Measurements from ENCODE around the gene KCNJ11. TPM values are rescaled to one million over a fixed set of nuclear protein-coding genes. Genes with fewer than 3 reads are reported as not detected.

KCNJ11 gene
- total and polyA plus RNA-seq, 2 experiments from 2014 or later, result not detected

DNA sequence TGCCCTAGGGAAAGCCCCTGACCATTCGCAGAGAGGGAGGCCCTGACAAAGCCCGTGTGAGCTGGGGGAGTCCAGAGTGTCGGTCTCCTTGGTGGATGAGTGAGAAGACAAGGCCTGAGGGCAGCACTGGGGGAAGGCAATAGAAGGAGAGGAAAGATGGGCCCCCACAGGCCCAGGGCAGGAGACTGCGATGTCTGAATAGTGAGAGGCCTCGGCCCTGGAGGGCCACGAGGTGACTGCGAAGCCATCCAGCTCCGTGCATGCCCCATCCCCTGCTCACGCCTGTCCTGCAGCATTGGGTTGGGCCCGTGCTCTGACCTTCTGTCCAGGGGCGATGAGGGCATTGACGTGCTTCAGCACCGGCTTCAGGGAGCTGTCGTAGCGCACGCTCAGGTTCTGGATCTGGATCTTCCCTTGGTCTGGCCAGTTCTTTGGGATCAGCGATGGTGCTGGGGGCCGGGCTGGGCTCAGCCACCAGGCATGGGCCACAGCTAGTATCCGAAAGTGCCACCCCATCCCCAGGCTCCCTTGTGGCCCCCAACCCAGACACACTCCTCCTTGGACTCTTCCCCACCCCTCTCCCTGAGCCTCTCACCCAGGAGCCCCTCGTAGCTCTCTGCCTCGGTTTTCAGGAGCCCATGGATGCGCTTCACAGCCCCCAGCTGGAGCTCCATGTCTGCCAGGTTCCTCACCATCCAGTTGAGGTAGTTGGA lies 8.3 kb upstream of the KCNJ11 start:
- Histone ChIP-seq H2AFZ (no peak overlapping the region), H3K9me3 (ENCODE audit: low read depth) (no peaks in the 10 kb centered on the region), H3K4me1 (ENCODE audit: insufficient read depth) (no peaks in the 10 kb centered on the region), H3K9ac (no peak overlapping the region), H3K9me2 (ENCODE audit: insufficient read depth) (no peaks in the 10 kb centered on the region), H3F3A (ENCODE audit: insufficient read depth) (no peaks in the 10 kb centered on the region), H3K79me2 (ENCODE audit: insufficient read depth) (no peaks in the 10 kb centered on the region), H3K27ac (no peak overlapping the region), H4K20me1 (ENCODE audit: insufficient read depth) (no peaks in the 10 kb centered on the region), H3K36me3 (ENCODE audit: low read depth) (no peaks in the 10 kb centered on the region), H3K27me3 (replicated peaks; ENCODE audit: insufficient read depth) (no peaks in the 10 kb centered on the region; the same call in 1 of the 2 replicates), H3K4me2 (ENCODE audit: unreplicated experiment) (no peak overlapping the region), H3K4me3 (no peak overlapping the region)
- 67 to 69% methylated on average over 19 to 21 of the region's 22 CpGs for WGBS, 2 experiments (ENCODE audit: low coverage in 1 of 2, low lambda C conversion rate in 2 of 2, missing lambda C conversion rate in 2 of 2)
- TF ChIP-seq EZH2phosphoT487 (IDR thresholded peaks at IDR 0.05; ENCODE audit: insufficient read depth, low read depth), result no peak
- TF ChIP-seq EZH2 (IDR thresholded peaks at IDR 0.05; ENCODE audit: insufficient read depth, poor library complexity, severe bottlenecking), result no peak
- no peak for DNase-seq
- in situ Hi-C loops (cut with MboI), result no loop called here

- in situ Hi-C loops (cut with MboI), result no loop called here
- Histone ChIP-seq H3K27ac (no peak overlapping the region), H3K4me2 (ENCODE audit: unreplicated experiment) (no peak overlapping the region), H3K36me3 (ENCODE audit: low read depth) (no peaks in the 10 kb centered on the region), H3K27me3 (replicated peaks; ENCODE audit: insufficient read depth) (no peaks in the 10 kb centered on the region; the same call in 1 of the 2 replicates), H3K4me1 (ENCODE audit: insufficient read depth) (no peaks in the 10 kb centered on the region), H3K9me2 (ENCODE audit: insufficient read depth) (no peaks in the 10 kb centered on the region), H3F3A (ENCODE audit: insufficient read depth) (no peaks in the 10 kb centered on the region), H3K9me3 (ENCODE audit: low read depth) (no peaks in the 10 kb centered on the region), H3K9ac (no peak overlapping the region), H2AFZ (no peak overlapping the region), H4K20me1 (ENCODE audit: insufficient read depth) (no peaks in the 10 kb centered on the region), H3K4me3 (no peak overlapping the region), H3K79me2 (ENCODE audit: insufficient read depth) (no peaks in the 10 kb centered on the region)
- no peak for DNase-seq
- WGBS, 2 experiments (ENCODE audit: low coverage in 1 of 2, low lambda C conversion rate in 2 of 2, missing lambda C conversion rate in 2 of 2), result 65 to 67% methylated on average over 6 of the region's 6 CpGs
- TF ChIP-seq EZH2 (IDR thresholded peaks at IDR 0.05; ENCODE audit: insufficient read depth, poor library complexity, severe bottlenecking) (no peak), EZH2phosphoT487 (IDR thresholded peaks at IDR 0.05; ENCODE audit: insufficient read depth, low read depth) (no peak)
Measured at GRCh38 chr11:17395978-17396377, 7.5 kb upstream of the KCNJ11 start.

DNA sequence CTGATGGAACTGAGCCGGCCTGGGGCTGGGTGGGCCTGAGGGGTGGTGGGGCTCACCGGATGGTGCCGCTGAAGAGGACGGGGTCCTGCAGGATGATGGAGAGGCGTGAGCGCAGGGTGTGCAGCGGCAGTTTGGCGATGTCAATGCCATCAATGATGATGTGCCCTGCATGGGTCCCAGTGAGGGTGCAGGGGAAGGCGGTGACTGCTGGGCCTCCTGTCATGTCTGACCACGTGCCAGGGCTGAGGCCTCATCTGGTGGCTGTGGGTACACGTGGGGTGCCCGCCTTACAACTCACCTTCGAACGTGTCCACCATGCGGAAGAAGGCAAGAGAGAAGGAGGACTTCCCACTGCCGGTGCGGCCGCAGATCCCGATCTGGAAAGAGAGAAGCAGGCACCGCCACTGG lies 7.1 kb upstream of the KCNJ11 start:
- H2AFZ ChIP-seq, result no peak overlapping the region
- H3K27me3 ChIP-seq (replicated peaks; ENCODE audit: insufficient read depth), result no peaks in the 10 kb centered on the region; the same call in 1 of the 2 replicates
- H3K4me3 ChIP-seq, result no peak overlapping the region
- no peaks in the 10 kb centered on the region for H3K79me2 ChIP-seq (ENCODE audit: insufficient read depth)
- H3K9me2 ChIP-seq (ENCODE audit: insufficient read depth), result no peaks in the 10 kb centered on the region
- in situ Hi-C loops (cut with MboI), result no loop called here
- H3F3A ChIP-seq (ENCODE audit: insufficient read depth), result no peaks in the 10 kb centered on the region
- 71 to 73% methylated on average over 20 of the region's 20 CpGs for WGBS, 2 experiments (ENCODE audit: low coverage in 1 of 2, low lambda C conversion rate in 2 of 2, missing lambda C conversion rate in 2 of 2)
- H3K27ac ChIP-seq, result no peak overlapping the region
- no peak for DNase-seq
- H4K20me1 ChIP-seq (ENCODE audit: insufficient read depth), result no peaks in the 10 kb centered on the region
- H3K4me1 ChIP-seq (ENCODE audit: insufficient read depth), result no peaks in the 10 kb centered on the region
- no peaks in the 10 kb centered on the region for H3K9me3 ChIP-seq (ENCODE audit: low read depth)
- no peak overlapping the region for H3K9ac ChIP-seq
- H3K36me3 ChIP-seq (ENCODE audit: low read depth), result no peaks in the 10 kb centered on the region
- no peak overlapping the region for H3K4me2 ChIP-seq (ENCODE audit: unreplicated experiment)
- TF ChIP-seq EZH2 (IDR thresholded peaks at IDR 0.05; ENCODE audit: insufficient read depth, poor library complexity, severe bottlenecking) (no peak), EZH2phosphoT487 (IDR thresholded peaks at IDR 0.05; ENCODE audit: insufficient read depth, low read depth) (no peak)

DNA sequence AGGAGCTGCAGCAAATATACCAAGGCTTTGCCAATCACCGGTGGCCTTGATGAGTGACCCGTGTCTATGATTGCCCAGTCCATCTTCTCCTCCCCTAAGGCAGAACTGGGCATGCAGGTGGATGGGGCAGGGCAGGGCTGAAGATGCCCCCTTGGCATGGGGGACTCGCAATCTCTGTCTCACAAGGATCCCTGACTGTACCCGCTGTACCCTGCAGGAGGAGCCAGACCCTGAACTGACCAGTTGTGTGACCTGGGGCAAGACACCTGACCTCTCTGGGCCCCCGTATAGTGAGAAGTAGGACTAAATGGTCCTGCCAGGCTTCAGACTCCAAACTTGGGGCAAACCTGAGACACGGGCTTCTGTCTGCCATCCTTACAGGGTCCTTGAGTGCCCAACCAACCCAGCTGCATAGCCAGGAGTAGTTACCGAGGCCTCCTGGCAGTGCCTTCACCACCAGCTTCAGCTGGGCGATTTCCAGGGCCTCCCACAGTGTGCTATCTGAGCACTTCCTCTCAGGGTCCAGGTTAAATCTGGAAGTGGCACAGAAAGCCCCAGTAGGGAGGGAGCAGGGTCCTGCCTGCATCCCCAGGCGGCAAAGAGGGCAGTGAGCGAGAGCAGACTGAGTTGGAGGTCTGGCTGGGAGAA lies 6.4 kb upstream of the KCNJ11 start:
- no peak for DNase-seq

More for the DNA sequence above, 6.4 kb upstream of the KCNJ11 start:
- no peaks in the 10 kb centered on the region for H4K20me1 ChIP-seq (ENCODE audit: insufficient read depth)
- no peaks in the 10 kb centered on the region for H3K4me1 ChIP-seq (ENCODE audit: insufficient read depth)
- peaks cover under 1% of the 10 kb centered on the region; the same call in 1 of the 2 replicates for H3K27me3 ChIP-seq (replicated peaks; ENCODE audit: insufficient read depth)
- in situ Hi-C loops (cut with MboI), result no loop called here
- no peak overlapping the region for H3K4me2 ChIP-seq (ENCODE audit: unreplicated experiment)
- H3K79me2 ChIP-seq (ENCODE audit: insufficient read depth), result no peaks in the 10 kb centered on the region
- WGBS, 2 experiments (ENCODE audit: low coverage in 1 of 2, low lambda C conversion rate in 2 of 2, missing lambda C conversion rate in 2 of 2), result 60 to 62% methylated on average over 10 of the region's 10 CpGs
- TF ChIP-seq EZH2 (IDR thresholded peaks at IDR 0.05; ENCODE audit: insufficient read depth, poor library complexity, severe bottlenecking) (no peak), EZH2phosphoT487 (IDR thresholded peaks at IDR 0.05; ENCODE audit: insufficient read depth, low read depth) (no peak)
- H3K27ac ChIP-seq, result no peak overlapping the region
- no peak overlapping the region for H3K9ac ChIP-seq
- no peak overlapping the region for H3K4me3 ChIP-seq
- H3K9me3 ChIP-seq (ENCODE audit: low read depth), result no peaks in the 10 kb centered on the region
- no peaks in the 10 kb centered on the region for H3K9me2 ChIP-seq (ENCODE audit: insufficient read depth)
- no peaks in the 10 kb centered on the region for H3F3A ChIP-seq (ENCODE audit: insufficient read depth)
- H2AFZ ChIP-seq, result no peak overlapping the region
- no peaks in the 10 kb centered on the region for H3K36me3 ChIP-seq (ENCODE audit: low read depth)
